Measurements from ENCODE around the gene JMJD8.
A peak's percentile ranks its signal among the peaks of the same experiment; 100 is the strongest.
"Not testable (repeated sequence)": the region's sequence is repeated elsewhere in the genome, so short reads cannot be mapped to it uniquely, and the experiment has no call there.

JMJD8 gene

GRCh38 chr16:721765-722540 is 37.8 kb upstream of the JMJD8 start:
- no peak for DNase-seq

- peak; percentile 52 for DNase-seq
Measured at GRCh38 chr16:720990-721764, 37.0 kb upstream of the JMJD8 start, which contains the start of gene ANTKMT. Gene ANTKMT, plus strand, starts transcription at chr16:721146. Its CDS starts 129 bp downstream, at chr16:721275.

DNA sequence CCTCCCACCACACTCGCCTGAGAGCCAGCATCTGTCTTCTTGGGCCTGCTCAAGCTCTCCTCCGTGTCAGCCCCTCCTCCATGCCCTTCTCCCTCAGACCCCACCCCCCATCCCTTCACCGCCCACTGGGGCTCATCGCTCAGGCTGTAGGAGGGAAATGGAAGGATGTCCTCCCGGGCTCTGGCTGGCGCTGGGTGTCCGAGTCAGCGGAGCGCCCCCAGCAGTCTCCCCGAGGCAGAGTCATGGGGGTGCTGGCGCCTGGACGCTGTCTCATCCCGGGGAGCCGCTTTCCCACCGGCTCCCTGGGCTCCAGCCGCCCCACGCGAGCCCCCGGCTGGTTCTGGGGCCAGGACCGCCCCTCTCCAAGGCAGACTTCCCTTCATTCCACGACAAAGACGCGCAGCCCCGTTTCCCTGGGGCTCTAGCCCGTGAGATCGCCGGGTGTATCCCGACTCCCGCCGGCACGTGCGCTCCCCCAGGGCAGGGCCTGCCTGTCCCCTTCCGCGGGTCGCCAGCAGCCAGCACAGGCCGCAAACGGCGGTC is 36.4 kb upstream of the JMJD8 start:
- DNase-seq: no peak

DNA sequence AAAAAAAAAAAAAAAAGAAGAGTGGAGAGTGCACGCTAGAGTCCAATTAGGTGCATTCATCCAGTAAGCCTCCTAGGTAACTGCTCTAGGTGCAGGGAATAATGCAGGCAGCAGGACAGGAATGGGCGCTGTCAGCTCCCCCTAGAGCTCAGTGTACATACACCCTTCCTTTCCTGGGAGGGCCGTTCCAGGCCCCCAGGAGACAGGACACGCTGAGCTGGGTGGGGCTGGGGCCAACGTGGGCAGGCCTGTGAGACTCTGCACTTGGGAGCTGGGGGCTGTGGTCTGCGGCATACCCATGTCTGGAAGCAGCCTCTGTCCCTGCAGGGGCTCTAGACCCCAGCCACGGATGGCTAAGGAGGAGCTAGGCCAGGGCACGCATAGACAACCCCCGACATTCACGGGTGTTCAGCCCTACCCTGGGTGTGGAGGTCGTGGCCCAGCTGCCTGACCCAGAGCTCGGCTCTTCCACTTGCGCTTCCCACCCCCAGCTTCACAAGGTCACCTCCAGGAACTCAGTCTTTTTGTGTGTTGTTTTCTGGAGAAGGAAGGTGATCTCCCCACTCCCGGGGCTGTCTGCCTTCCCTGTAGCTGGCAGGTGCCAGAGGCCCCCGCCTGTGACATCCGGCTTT is 35.8 kb upstream of the JMJD8 start:
- no peak for DNase-seq

- no peak for DNase-seq
Measured at GRCh38 chr16:718922-719321, 34.8 kb upstream of the JMJD8 start.

DNA sequence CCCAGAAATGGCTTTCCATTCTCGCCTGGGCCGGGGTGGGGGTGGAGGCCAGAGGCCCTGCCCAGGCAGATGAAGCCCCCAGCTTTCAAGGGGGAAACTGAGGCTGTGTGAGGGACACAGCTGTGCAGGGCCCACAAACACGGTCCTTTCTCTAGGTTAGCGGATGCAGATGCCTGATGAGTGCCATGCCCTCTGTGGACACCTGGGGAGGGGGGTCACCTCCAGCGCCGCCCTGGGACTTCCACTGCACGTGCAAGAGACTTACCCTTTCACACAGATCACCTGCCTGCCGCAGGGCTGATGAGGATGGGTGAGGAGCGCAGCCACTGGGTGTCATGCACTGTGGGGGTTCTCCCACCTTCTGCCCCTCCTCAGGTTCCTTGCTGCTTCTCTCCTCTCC is 34.3 kb upstream of the JMJD8 start:
- no peak for DNase-seq

DNA sequence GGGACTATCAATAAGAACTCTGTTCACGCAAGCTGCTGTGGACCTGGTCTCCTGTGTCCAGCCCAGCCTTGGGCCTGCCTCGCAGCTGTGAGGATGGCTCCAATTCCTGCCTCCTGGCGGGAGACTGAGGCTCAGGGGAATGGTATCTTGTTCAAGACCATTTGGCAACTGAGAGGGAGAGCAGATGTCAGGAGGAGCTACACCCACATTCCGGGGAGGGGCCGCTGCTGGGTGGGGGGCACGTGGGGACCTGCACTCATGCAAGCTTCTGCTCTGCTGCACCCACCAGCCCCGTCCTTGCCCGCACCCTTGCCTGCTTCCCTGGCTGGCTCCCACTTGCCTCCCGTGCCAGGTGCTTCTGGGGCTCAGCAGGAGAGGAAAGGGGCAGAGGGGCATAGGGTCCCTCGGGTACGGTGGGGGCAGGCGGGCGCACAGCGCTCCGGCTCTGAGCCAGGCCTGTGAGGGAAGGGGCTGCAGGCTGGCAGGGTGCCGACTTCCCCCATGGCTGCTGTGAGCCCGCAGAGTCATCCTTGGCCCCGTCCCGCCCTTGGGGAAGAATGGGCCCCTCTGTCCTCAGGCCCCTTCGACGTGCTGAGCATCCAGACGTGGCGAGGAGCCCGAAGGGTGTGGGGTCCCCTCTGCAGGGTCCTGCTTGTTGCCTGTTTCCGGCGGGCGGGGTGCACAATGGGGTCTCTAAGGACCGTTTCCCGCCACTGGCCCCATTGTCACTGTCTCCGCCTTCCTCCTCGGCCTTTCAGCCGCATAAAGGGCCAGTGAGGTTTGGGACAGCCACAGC is 33.5 kb upstream of the JMJD8 start:
- DNase-seq: no peak

DNA sequence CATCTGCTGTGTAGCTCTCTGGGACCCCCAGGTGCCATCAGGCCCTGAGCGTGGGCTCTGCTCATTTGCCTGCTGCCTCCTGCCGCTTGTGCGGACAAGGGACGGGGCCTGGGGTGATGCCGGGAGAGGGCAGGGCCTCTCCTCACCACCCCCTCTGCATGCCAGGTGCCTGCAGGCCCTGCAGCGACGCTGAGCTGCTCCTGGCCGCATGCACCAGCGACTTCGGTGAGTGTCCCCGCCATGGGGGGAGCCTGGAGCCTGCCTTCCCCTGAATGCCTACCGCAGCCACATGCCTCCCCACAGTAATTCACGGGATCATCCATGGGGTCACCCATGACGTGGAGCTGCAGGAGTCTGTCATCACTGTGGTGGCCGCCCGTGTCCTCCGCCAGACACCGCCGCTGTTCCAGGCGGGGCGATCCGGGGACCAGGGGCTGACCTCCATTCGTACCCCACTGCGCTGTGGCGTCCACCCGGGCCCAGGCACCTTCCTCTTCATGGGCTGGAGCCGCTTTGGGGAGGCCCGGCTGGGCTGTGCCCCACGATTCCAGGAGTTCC is 32.7 kb upstream of the JMJD8 start:
- DNase-seq: no peak

DNA sequence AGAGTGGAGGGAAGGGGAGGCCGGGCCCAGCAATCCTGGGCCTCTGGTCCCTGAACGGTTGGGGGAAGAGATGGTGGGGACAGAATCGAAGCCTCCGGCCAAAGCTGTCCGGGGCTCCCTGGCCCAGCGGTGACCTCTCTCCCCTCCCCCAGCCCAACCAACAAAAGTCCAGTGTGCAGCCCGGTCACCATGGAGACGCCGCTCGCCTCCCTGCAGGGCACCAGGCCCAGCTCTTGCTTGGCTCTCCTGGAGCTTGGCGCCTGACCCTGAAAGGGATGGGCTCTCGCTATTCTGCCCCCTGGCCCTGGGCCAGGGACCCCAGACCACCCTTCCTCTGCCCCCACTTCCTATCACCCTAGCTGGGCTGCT is 32.0 kb upstream of the JMJD8 start:
- no peak for DNase-seq

- no peak for DNase-seq
Measured at GRCh38 chr16:715477-716199, 31.5 kb upstream of the JMJD8 start.

- peak; percentile 49 for DNase-seq
Measured at GRCh38 chr16:714558-715476, 30.7 kb upstream of the JMJD8 start, which contains the start of gene METRN. Gene METRN, plus strand, starts transcription at chr16:715118. Its CDS starts 172 bp downstream, at chr16:715290.

DNA sequence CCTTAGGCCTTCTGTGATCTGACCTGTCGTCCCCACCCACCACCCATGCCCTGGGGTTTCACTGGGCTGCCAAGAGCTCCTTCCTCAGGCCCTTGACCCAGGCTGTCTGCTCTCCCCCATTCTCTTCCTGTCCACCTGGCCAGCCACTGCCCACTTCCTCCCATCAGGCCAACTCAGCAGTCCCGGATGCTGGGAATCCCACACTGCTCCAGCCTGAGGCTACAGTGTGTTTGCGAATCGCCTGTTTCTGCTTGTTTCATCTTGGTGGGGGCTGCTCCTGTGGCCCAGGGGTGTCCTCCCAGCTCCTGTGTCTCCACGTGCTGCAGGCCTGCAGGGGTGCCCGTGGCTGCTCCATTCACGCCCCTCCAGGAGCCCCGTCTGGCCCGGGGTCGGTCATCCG is 29.9 kb upstream of the JMJD8 start:
- no peak for DNase-seq

- not testable (repeated sequence) for DNase-seq
Measured at GRCh38 chr16:712740-713250, 28.7 kb upstream of the JMJD8 start.

- no peak for DNase-seq
Measured at GRCh38 chr16:711548-712320, 27.6 kb upstream of the JMJD8 start.

DNA sequence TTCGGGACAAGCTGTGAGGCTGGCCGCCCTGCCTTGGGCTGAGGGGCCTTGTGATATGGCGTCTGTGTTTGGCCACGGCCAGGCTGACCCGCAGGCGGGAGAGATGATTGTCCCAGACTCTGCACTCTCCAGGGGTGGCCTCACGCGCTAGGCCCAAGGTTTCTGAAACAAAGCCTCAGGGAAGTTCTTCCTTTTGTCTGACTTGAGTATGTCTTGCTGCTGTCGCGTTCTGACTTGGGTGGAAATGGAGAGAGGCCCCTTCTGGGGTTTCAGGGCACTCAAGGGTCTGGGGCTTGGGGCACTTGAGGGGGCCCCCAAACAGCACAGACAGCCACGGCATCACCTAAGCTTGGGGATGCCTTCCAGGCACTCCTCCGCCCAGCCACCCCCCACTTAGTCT is 26.9 kb upstream of the JMJD8 start:
- no peak for DNase-seq

DNA sequence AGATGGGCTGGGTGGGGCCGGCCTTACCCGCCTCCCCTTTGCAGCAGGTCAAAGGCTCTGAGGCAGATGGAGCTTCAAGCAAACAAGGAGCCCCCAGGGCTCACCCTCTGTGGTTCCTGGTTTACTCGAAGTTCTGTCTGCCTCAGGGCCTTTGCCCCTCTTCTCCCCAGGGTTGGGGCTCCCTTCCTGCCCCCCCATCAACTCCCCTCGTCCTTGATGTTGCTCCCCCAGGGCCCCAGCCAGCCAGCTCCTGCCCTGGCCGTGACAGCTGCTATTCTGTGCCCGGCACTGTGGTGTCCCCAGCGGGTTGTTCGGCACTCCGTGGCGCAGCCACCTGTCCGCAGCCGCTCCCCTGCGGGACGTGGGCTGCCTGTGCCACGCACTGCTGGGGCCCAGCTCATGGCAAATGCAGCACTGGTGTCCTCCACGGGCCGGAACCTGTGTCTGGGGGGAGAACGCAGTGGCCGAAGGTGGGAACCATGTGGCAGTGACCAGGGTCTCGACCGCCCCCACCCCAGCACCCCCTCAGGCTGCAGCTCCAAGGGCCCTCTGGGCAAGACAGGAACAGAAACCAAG is 26.5 kb upstream of the JMJD8 start:
- no peak for DNase-seq

- peak; percentile 91 for DNase-seq
Measured at GRCh38 chr16:709566-710499, 25.7 kb upstream of the JMJD8 start.

GRCh38 chr16:708959-709358 is 24.8 kb upstream of the JMJD8 start:
- DNase-seq: no peak

Measured in NCI-H187 treated with DMSO at 0.1 percent for 48 hours (cell line).